Neural crest cell (in vitro differentiated cells): ENCODE results near the gene NEK8. TPM values are rescaled to one million over a fixed set of nuclear protein-coding genes. Genes with fewer than 3 reads are reported as not detected.

ENCODE experiments used
- DNase-seq: peaks from one replicate; pipeline ENCODE4 v3.0.0; 2021; ENCODE audit warnings: low read depth, mixed read lengths, low spot score
- H3K27ac Mint-ChIP-seq: one replicate; pipeline ENCODE4 v1.8.0; 2021; ENCODE audit warnings: mild to moderate bottlenecking, mixed read lengths; ENCODE audit not compliant: unreplicated experiment
- H3K27me3 Mint-ChIP-seq: 2 replicates; pipeline ENCODE4 v1.8.0; 2021; ENCODE audit warnings: low read depth, mild to moderate bottlenecking, mixed read lengths
- H3K36me3 Mint-ChIP-seq: 2 replicates; pipeline ENCODE4 v1.8.0; 2021; ENCODE audit warnings: low read depth, mild to moderate bottlenecking, mixed read lengths
- H3K4me1 Mint-ChIP-seq: 2 replicates; pipeline ENCODE4 v1.8.0; 2021; ENCODE audit warnings: mixed read lengths
- H3K4me3 Mint-ChIP-seq: one replicate; pipeline ENCODE4 v1.8.0; 2021; ENCODE audit warnings: mild to moderate bottlenecking, mixed read lengths
- H3K9me3 Mint-ChIP-seq: 2 replicates; pipeline ENCODE4 v1.8.0; 2021; ENCODE audit warnings: mixed read lengths
- CTCF ChIP-seq: fragments of 200-600 bp; sonication (generic); conservative IDR thresholded peaks from 2 replicates; pipeline ENCODE4 v1.5.0; 2021; ENCODE audit warnings: antibody characterized with exemption, mild to moderate bottlenecking
- total RNA-seq: library from RNA; stranded (reverse); gene quantifications from 2 replicates; pipeline ENCODE4 v1.2.1, GENCODE V29; 2021

Gene NEK8
- total RNA-seq, 1 donor from 2014 or later, result 6.2 TPM

- Mint-ChIP-seq H3K36me3 (peaks cover 5% of the 10 kb centered on the region), H3K27ac (peak overlapping the region; percentile 98), H3K4me1 (peaks cover 32% of the 10 kb centered on the region), H3K27me3 (peaks cover 6% of the 10 kb centered on the region), H3K4me3 (peak overlapping the region; percentile 99), H3K9me3 (no peaks in the 10 kb centered on the region)
- DNase-seq, result peak; percentile 67
- TF ChIP-seq CTCF, result no peak
Measured at GRCh38 chr17:28744104-28744971, 15.8 kb downstream of the NEK8 start.

GRCh38 chr17:28744972-28745785, 16.6 kb downstream of the NEK8 start:
- Mint-ChIP-seq H3K4me3 (peak overlapping the region; percentile 99), H3K27me3 (peaks cover 10% of the 10 kb centered on the region), H3K27ac (peak overlapping the region; percentile 98), H3K9me3 (no peaks in the 10 kb centered on the region), H3K36me3 (peaks cover 8% of the 10 kb centered on the region), H3K4me1 (peaks cover 36% of the 10 kb centered on the region)
- DNase-seq, result peak; percentile 79
- TF ChIP-seq CTCF, result peak; percentile 11

GRCh38 chr17:28745786-28746411, 17.3 kb downstream of the NEK8 start:
- Mint-ChIP-seq H3K27ac (peak overlapping the region; percentile 62), H3K9me3 (no peaks in the 10 kb centered on the region), H3K4me1 (peaks cover 43% of the 10 kb centered on the region), H3K4me3 (peak overlapping the region; percentile 99), H3K36me3 (peaks cover 12% of the 10 kb centered on the region), H3K27me3 (peaks cover 12% of the 10 kb centered on the region)
- DNase-seq, result no peak
- no peak for TF ChIP-seq CTCF

- DNase-seq, result no peak
- Mint-ChIP-seq H3K27me3 (peaks cover 12% of the 10 kb centered on the region), H3K36me3 (peaks cover 12% of the 10 kb centered on the region)
Measured at GRCh38 chr17:28746611-28747050, 18.0 kb downstream of the NEK8 start.

More at GRCh38 chr17:28746611-28747050, 18.0 kb downstream of the NEK8 start:
- Mint-ChIP-seq H3K9me3 (no peaks in the 10 kb centered on the region), H3K27ac (no peak overlapping the region), H3K4me3 (peak overlapping the region; percentile 99), H3K4me1 (peaks cover 43% of the 10 kb centered on the region)
- no peak for TF ChIP-seq CTCF
